Neural cell (in vitro differentiated cells): ENCODE results near the gene USP3. TPM values are rescaled to one million over a fixed set of nuclear protein-coding genes. Genes with fewer than 3 reads are reported as not detected.

Experiments
- H2AFZ ChIP-seq: fragments of 200-600, 300-800 bp; sonication (generic), shearing (Covaris generic); 2 replicates; pipeline ENCODE4 v1.6.0; 2014; ENCODE audit warnings: low read depth, mild to moderate bottlenecking, antibody characterized with exemption, low read length, moderate library complexity
- H3F3A ChIP-seq: fragments of 200-600 bp; shearing (Covaris generic); 2 replicates; pipeline ENCODE4 v1.6.1; 2016; ENCODE audit warnings: mild to moderate bottlenecking, moderate library complexity, mixed read lengths, antibody characterized with exemption, low read length; ENCODE audit not compliant: insufficient read depth, poor library complexity, severe bottlenecking
- H3K27ac ChIP-seq: fragments of 200-600, 300-800 bp; sonication (generic), shearing (Covaris generic); 2 replicates; pipeline ENCODE4 v1.5.1; 2014; ENCODE audit warnings: mild to moderate bottlenecking, low read length, moderate library complexity
- H3K27me3 ChIP-seq: fragments of 300-800, 200-600 bp; sonication (generic), shearing (Covaris generic); 2 replicates; pipeline ENCODE4 v1.6.0; 2014; ENCODE audit warnings: mild to moderate bottlenecking, low read depth, low read length, moderate library complexity; ENCODE audit not compliant: insufficient read depth
- H3K36me3 ChIP-seq: fragments of 300-800, 200-600 bp; sonication (generic), shearing (Covaris generic); 2 replicates; pipeline ENCODE4 v1.5.1; 2014; ENCODE audit warnings: mild to moderate bottlenecking, antibody characterized with exemption, low read length, moderate library complexity; ENCODE audit not compliant: insufficient read depth
- H3K4me2 ChIP-seq: fragments of 300-800, 200-600 bp; sonication (generic), shearing (Covaris generic); 2 replicates; pipeline ENCODE4 v1.6.0; 2014; ENCODE audit warnings: mild to moderate bottlenecking, low read length
- H3K4me3 ChIP-seq: fragments of 300-800, 200-600 bp; sonication (generic), shearing (Covaris generic); 2 replicates; pipeline ENCODE4 v1.5.1; 2014; ENCODE audit warnings: mild to moderate bottlenecking, low read length, moderate library complexity
- H3K79me2 ChIP-seq: fragments of 200-600 bp; shearing (Covaris generic); replicated peaks from 2 replicates; pipeline ENCODE4 v1.6.0; 2014; ENCODE audit warnings: mild to moderate bottlenecking, low read length, moderate library complexity; ENCODE audit not compliant: insufficient read depth
- H3K9ac ChIP-seq: fragments of 300-800, 200-600 bp; sonication (generic), shearing (Covaris generic); 2 replicates; pipeline ENCODE4 v1.6.1; 2016; ENCODE audit warnings: mild to moderate bottlenecking, low read length, mixed read lengths
- H3K9me2 ChIP-seq: fragments of 200-600 bp; shearing (Covaris generic); 2 replicates; pipeline ENCODE4 v1.6.1; 2016; ENCODE audit warnings: mild to moderate bottlenecking, low read length, mixed read lengths; ENCODE audit not compliant: insufficient read depth
- H3K9me3 ChIP-seq: fragments of 200-600, 300-800 bp; sonication (generic), shearing (Covaris generic); 2 replicates; pipeline ENCODE4 v1.6.1; 2016; ENCODE audit warnings: mild to moderate bottlenecking, mixed run types, low read length, moderate library complexity, mixed read lengths
- H4K20me1 ChIP-seq: fragments of 200-600 bp; shearing (Covaris generic); 2 replicates; pipeline ENCODE4 v1.6.1; 2016; ENCODE audit warnings: mild to moderate bottlenecking, mixed run types; ENCODE audit not compliant: insufficient read depth
- EP300 ChIP-seq: fragments of 450-650 bp; conservative IDR thresholded peaks from 2 replicates; pipeline ENCODE4 v1.6.1; 2014; ENCODE audit warnings: antibody characterized with exemption, mild to moderate bottlenecking, moderate library complexity; ENCODE audit not compliant: poor library complexity, severe bottlenecking
- EZH2 ChIP-seq: fragments of 200-600, 300-800 bp; shearing (Covaris generic), sonication (generic); IDR thresholded peaks from 2 replicates; pipeline ENCODE4 v1.6.1; 2014; ENCODE audit warnings: antibody characterized with exemption, low read length, borderline replicate concordance, mild to moderate bottlenecking; ENCODE audit not compliant: insufficient read depth, poor library complexity, severe bottlenecking
- MXI1 ChIP-seq: fragments of 450-650 bp; conservative IDR thresholded peaks from 2 replicates; pipeline ENCODE4 v1.6.1; 2014; ENCODE audit warnings: antibody characterized with exemption, mild to moderate bottlenecking; ENCODE audit not compliant: poor library complexity, severe bottlenecking
- POLR2AphosphoS5 ChIP-seq: IDR thresholded peaks from 2 replicates; pipeline ENCODE4 v1.6.1; 2012
- RAD21 ChIP-seq: fragments of 450-650 bp; conservative IDR thresholded peaks from 2 replicates; pipeline ENCODE4 v1.6.1; 2014; ENCODE audit warnings: antibody characterized with exemption, mild to moderate bottlenecking, moderate library complexity
- SMC3 ChIP-seq: fragments of 450-650 bp; conservative IDR thresholded peaks from 2 replicates; pipeline ENCODE4 v1.6.1; 2014; ENCODE audit warnings: antibody characterized with exemption, mild to moderate bottlenecking, moderate library complexity; ENCODE audit not compliant: poor library complexity
- TAF1 ChIP-seq: IDR thresholded peaks from 2 replicates; pipeline ENCODE4 v1.6.1; 2012; ENCODE audit warnings: low read depth
- polyA plus RNA-seq: library from polyadenylated mRNA; depleted of rRNA; stranded (reverse); fragments of >200 nt; gene quantifications from 2 replicates; pipeline ENCODE4 v1.2.3, GENCODE V29; 2014
- TF ChIP-seq, protein P1 (sequence below): IDR thresholded peaks from 2 replicates; pipeline ENCODE4 v1.6.1; 2012; ENCODE audit warnings: borderline replicate concordance
- TF ChIP-seq, protein P2 (sequence below): fragments of 450-650 bp; IDR thresholded peaks from 2 replicates; pipeline ENCODE4 v1.5.1; 2014; ENCODE audit warnings: antibody characterized with exemption, mild to moderate bottlenecking, moderate library complexity; ENCODE audit not compliant: poor library complexity, severe bottlenecking

The USP3 gene
- polyA plus RNA-seq, 1 donor from 2014 or later: 68.0 TPM

DNA sequence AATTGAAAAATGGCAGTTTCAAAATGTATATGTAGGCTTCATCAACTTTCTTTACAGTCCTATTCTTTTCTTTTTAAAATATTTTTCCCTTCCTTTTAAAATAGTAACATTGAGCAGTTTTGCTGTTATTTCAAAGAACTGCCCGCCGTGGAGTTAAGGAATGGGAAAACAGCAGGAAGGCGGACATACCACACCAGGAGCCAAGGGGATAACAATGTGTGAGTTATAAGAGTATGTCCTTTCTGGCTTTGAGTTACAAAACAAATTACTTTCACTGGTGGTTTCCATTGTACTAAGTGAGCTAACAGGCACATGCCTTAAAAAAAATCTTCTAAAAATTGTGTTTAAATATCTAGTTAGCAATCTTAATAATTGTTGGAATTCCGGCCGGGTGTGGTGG, 55.4 kb downstream of the USP3 start:
- no peaks in the 10 kb centered on the region for H4K20me1 ChIP-seq
- H3K9me3 ChIP-seq: no peaks in the 10 kb centered on the region
- H3K9me2 ChIP-seq: no peaks in the 10 kb centered on the region
- no peaks in the 10 kb centered on the region for H3F3A ChIP-seq
- peaks cover 13% of the 10 kb centered on the region for H3K79me2 ChIP-seq
- no peak overlapping the region for H3K27ac ChIP-seq
- no peak overlapping the region for H3K4me3 ChIP-seq
- H2AFZ ChIP-seq: no peak overlapping the region
- H3K27me3 ChIP-seq: no peaks in the 10 kb centered on the region
- H3K9ac ChIP-seq: no peak overlapping the region
- no peak overlapping the region for H3K4me2 ChIP-seq
- TF ChIP-seq RAD21 (no peak), TAF1 (no peak), EZH2 (no peak), MXI1 (no peak), POLR2AphosphoS5 (no peak), EP300 (no peak), SMC3 (no peak)
- TF ChIP-seq, protein P1, sequence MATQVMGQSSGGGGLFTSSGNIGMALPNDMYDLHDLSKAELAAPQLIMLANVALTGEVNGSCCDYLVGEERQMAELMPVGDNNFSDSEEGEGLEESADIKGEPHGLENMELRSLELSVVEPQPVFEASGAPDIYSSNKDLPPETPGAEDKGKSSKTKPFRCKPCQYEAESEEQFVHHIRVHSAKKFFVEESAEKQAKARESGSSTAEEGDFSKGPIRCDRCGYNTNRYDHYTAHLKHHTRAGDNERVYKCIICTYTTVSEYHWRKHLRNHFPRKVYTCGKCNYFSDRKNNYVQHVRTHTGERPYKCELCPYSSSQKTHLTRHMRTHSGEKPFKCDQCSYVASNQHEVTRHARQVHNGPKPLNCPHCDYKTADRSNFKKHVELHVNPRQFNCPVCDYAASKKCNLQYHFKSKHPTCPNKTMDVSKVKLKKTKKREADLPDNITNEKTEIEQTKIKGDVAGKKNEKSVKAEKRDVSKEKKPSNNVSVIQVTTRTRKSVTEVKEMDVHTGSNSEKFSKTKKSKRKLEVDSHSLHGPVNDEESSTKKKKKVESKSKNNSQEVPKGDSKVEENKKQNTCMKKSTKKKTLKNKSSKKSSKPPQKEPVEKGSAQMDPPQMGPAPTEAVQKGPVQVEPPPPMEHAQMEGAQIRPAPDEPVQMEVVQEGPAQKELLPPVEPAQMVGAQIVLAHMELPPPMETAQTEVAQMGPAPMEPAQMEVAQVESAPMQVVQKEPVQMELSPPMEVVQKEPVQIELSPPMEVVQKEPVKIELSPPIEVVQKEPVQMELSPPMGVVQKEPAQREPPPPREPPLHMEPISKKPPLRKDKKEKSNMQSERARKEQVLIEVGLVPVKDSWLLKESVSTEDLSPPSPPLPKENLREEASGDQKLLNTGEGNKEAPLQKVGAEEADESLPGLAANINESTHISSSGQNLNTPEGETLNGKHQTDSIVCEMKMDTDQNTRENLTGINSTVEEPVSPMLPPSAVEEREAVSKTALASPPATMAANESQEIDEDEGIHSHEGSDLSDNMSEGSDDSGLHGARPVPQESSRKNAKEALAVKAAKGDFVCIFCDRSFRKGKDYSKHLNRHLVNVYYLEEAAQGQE: no peak
- TF ChIP-seq, protein P2, sequence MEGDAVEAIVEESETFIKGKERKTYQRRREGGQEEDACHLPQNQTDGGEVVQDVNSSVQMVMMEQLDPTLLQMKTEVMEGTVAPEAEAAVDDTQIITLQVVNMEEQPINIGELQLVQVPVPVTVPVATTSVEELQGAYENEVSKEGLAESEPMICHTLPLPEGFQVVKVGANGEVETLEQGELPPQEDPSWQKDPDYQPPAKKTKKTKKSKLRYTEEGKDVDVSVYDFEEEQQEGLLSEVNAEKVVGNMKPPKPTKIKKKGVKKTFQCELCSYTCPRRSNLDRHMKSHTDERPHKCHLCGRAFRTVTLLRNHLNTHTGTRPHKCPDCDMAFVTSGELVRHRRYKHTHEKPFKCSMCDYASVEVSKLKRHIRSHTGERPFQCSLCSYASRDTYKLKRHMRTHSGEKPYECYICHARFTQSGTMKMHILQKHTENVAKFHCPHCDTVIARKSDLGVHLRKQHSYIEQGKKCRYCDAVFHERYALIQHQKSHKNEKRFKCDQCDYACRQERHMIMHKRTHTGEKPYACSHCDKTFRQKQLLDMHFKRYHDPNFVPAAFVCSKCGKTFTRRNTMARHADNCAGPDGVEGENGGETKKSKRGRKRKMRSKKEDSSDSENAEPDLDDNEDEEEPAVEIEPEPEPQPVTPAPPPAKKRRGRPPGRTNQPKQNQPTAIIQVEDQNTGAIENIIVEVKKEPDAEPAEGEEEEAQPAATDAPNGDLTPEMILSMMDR: no peak
- peaks cover 20% of the 10 kb centered on the region for H3K36me3 ChIP-seq

DNA sequence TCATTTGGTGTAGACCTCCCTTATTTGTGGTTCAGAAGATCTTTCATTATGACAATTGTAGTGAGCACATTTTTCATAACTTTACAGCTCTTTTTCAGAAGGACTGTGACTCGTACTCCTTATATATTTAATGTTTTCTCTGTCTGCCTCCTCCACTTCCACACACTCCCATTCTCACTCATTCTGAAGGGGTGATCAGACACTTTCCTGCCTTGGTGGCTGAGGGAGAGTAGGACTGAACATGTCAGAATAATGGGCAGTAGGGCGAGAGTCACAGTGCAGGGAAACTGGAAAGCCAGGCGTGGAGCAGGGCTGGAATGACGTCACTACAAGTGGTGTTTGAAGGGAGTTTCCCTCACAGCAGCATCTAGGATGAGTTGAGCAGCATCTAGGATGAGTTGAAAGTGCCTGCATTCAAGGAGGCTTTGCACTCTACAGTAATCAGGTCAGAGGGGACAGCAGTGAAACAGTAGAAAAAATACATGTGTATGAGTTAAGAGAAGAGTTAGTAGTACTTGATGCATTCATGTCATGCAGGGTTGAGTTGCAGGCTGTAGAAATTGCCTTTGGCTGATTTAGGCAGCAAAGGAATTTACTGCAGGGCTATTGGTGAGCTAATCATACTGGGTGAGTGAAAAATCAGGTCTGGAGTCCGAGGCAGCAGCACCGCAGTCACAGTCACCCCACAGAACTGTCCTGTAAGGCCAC, 56.5 kb downstream of the USP3 start:
- Histone ChIP-seq H3K9ac (no peak overlapping the region), H3K27ac (no peak overlapping the region)

More for the DNA sequence above, 56.5 kb downstream of the USP3 start:
- Histone ChIP-seq H4K20me1 (no peaks in the 10 kb centered on the region), H3K36me3 (peaks cover 15% of the 10 kb centered on the region), H2AFZ (no peak overlapping the region), H3K27me3 (no peaks in the 10 kb centered on the region), H3K9me3 (no peaks in the 10 kb centered on the region), H3K9me2 (no peaks in the 10 kb centered on the region), H3K4me2 (no peak overlapping the region), H3K79me2 (peaks cover 6% of the 10 kb centered on the region), H3F3A (no peaks in the 10 kb centered on the region), H3K4me3 (no peak overlapping the region)
- TF ChIP-seq, protein P1: no peak
- TF ChIP-seq EP300 (no peak), RAD21 (no peak), MXI1 (no peak), EZH2 (no peak), POLR2AphosphoS5 (no peak), SMC3 (no peak), TAF1 (no peak)
- TF ChIP-seq, protein P2: no peak
